Fibroblast of pulmonary artery (primary cell): ENCODE results near the gene OXER1.
A peak's percentile ranks its signal among the peaks of the same experiment; 100 is the strongest.

Experiments used
- DNase-seq: peaks from one replicate; pipeline ENCODE4 v3.0.0-alpha.2; 2010; ENCODE audit warnings: low read depth
- H3K4me3 ChIP-seq: replicated peaks from 2 replicates; pipeline ENCODE4 v1.5.1; 2011; ENCODE audit warnings: low read depth, mild to moderate bottlenecking, control low read depth, low read length, moderate library complexity
- TF ChIP-seq, protein P1 (sequence below): IDR thresholded peaks from 2 replicates; pipeline ENCODE4 v1.5.1; 2011; ENCODE audit warnings: mild to moderate bottlenecking, control low read depth, low read length, inconsistent platforms; ENCODE audit errors: missing control alignments

OXER1 gene

DNA sequence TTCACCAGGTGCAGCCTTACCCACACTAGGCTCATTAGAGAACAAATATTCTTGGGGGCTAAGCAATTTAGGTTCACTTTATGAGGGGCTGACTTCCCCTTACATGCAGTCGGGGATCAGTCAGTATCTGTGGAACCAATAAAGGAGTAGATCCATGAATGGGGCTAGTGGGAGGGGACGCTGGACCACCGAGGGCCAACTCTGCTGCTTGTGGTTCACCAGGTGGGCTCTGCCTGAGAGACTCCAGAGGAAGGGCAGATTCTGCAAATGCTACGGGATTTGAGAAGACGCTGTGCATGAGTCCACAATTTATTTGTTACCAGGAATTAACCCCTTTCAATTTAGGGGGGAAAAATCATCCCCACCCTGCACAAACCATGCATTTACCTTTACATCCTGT lies 44.4 kb upstream of the OXER1 start:
- H3K4me3 ChIP-seq, result no peak overlapping the region
- DNase-seq, result no peak
- TF ChIP-seq, protein P1, sequence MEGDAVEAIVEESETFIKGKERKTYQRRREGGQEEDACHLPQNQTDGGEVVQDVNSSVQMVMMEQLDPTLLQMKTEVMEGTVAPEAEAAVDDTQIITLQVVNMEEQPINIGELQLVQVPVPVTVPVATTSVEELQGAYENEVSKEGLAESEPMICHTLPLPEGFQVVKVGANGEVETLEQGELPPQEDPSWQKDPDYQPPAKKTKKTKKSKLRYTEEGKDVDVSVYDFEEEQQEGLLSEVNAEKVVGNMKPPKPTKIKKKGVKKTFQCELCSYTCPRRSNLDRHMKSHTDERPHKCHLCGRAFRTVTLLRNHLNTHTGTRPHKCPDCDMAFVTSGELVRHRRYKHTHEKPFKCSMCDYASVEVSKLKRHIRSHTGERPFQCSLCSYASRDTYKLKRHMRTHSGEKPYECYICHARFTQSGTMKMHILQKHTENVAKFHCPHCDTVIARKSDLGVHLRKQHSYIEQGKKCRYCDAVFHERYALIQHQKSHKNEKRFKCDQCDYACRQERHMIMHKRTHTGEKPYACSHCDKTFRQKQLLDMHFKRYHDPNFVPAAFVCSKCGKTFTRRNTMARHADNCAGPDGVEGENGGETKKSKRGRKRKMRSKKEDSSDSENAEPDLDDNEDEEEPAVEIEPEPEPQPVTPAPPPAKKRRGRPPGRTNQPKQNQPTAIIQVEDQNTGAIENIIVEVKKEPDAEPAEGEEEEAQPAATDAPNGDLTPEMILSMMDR, result no peak

DNA sequence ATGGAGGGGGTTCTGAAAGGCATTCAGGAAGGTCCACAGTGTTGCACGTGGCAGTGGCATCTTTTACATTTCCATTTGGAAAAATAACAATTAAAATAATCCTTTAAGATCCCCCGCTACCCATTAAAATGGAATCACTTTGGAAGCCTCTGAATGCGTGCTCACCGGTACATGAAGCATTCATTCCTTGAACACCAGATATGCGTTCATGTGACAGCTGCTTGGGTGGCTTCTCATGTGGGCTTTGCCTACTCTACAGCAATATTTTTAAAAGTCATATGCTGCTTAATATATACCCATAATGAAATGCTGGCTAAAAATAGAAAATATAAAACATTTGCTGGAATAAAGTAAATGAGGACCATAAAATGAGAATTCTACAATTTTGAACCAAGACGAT lies 42.9 kb upstream of the OXER1 start:
- no peak for DNase-seq
- TF ChIP-seq, protein P1, result no peak
- no peak overlapping the region for H3K4me3 ChIP-seq

DNA sequence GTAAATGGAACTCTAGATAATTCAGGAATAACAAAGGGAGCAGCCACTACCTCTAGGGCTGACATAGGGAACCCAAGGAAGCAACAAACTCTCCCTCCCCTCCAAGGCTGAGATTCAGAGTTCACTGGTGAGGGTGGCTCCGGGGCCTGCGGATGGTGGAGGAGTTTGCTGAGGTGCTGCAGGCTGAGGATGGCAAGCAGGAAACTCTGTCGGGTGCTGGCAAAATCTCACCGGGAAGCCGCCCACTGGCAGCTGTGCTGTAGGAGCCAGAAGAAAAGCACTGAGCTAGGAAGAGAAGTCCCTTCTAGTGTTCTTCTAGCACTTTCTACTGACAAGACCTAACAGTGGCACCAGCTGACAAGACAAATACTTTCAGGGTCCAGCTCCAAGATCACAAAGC lies 41.0 kb upstream of the OXER1 start:
- no peak overlapping the region for H3K4me3 ChIP-seq
- DNase-seq, result no peak
- TF ChIP-seq, protein P1, result no peak

DNA sequence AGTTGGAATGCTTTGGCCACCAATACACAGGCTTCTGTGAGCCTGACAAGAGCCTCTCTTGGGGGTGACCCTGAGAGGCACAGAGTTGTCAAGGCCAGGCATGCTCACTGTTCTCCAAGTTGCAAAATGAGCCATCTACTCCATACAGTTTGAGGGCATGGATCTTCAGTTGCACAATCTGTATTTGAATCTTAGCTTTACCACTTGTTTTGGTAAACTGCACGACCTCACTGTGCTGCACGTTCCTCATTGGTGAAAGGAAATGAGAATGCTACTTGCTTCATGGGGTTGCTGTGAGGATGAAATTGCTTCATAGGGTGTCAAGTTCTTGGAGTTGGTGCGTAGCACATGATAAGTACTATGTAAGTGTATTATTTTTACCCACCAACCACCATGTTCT lies 40.4 kb upstream of the OXER1 start:
- TF ChIP-seq, protein P1, result no peak
- H3K4me3 ChIP-seq, result no peak overlapping the region
- DNase-seq, result peak; percentile 35

DNA sequence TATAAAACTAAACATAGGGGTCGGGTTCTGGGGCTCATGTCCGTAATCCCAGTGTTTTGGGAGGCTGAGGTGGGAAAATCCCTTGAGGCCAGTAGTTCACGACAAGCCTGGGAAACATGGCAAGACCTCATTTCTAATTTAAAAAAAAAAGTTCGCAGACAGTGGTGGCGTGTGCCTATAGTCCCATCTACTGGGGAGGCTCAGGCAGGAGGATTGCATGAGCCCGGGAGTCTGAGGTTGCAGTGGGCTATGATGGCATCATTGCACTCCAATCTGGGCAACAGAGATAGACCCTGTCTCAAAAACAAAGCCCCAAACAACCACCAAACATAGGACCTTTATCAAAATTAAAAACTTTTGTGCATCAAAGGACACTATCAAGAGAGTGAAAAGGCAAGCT lies 38.2 kb upstream of the OXER1 start:
- H3K4me3 ChIP-seq, result no peak overlapping the region
- TF ChIP-seq, protein P1, result no peak

DNA sequence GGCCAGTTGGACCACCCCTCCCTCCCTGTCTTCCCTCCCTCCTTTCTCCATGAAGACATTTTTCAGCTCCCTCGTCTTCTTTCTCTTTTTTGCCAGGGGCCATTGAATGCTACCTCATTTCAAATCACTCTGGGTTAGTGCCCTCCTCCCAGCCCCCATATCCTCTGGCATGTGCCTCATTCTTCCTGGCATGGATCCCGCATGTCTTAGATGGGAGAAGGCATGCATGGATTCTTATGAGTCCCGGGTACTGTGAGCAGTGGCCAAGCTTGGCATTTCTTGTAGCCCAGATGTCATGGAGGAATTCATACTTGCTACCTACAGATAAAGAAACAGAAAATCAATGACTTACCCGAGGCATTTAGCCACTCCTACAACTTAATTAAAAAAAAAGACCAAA lies 37.4 kb upstream of the OXER1 start:
- no peak for DNase-seq
- no peak overlapping the region for H3K4me3 ChIP-seq
- TF ChIP-seq, protein P1, result no peak

More for the DNA sequence above, 38.2 kb upstream of the OXER1 start:
- DNase-seq, result no peak

DNA sequence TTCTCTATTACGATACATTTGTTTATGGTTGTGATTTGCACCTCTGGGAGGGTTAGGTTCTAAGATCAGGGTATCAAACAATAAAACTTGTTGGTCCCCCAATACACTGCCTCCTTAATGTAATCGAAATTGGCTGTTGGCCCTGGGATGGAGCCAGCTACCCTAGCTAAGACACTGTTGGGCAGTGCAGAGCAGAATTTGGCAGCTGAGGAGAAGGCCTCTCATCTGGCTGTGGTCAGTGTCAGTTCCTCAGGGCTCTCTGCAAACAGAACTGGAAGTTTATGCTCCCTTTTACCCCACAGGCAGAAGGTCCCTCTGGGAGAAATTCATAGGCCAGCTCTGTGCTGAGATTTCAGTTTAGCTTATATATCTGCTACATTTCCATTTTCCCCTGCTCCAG lies 37.0 kb upstream of the OXER1 start:
- H3K4me3 ChIP-seq, result no peak overlapping the region
- no peak for DNase-seq
- TF ChIP-seq, protein P1, result no peak
